Right atrium auricular region (tissue), 2 donors: Measurements from ENCODE around the gene ASB7. TPM values are rescaled to one million over a fixed set of nuclear protein-coding genes. Genes with fewer than 3 reads are reported as not detected.

Experiments used
- DNase-seq: peaks from one replicate; pipeline ENCODE4 v3.0.0-alpha.2; 2019; ENCODE audit warnings: low spot score
- H3K27ac ChIP-seq, 2 donors: fragments of 200-600 bp; sonication (generic); 1 replicate in 1 of 2; 2 replicates in 1 of 2; pipeline ENCODE4 v1.5.1; 2016 to 2019
- H3K27me3 ChIP-seq, 2 donors: fragments of 200-600 bp; sonication (generic); one replicate each; pipeline versions ENCODE4 v1.5.1 to v1.6.0; 2017 to 2019
- H3K36me3 ChIP-seq: fragments of 200-600 bp; sonication (generic); one replicate; pipeline ENCODE4 v1.5.1; 2016
- H3K4me1 ChIP-seq, 2 donors: fragments of 200-600 bp; sonication (generic); one replicate each; pipeline versions ENCODE4 v1.5.1 to v1.6.0; 2017 to 2019
- H3K4me3 ChIP-seq, 2 donors: fragments of 200-600 bp; sonication (generic); 1 replicate in 1 of 2; 2 replicates in 1 of 2; pipeline ENCODE4 v1.5.1; 2017 to 2019; ENCODE audit warnings: mild to moderate bottlenecking in 1 of 2, moderate library complexity in 1 of 2
- H3K9me3 ChIP-seq, 2 donors: fragments of 200-600 bp; sonication (generic); one replicate each; pipeline ENCODE4 v1.5.1; 2019
- total RNA-seq, 2 donors: library from RNA; depleted of rRNA; stranded (reverse); fragments of >200 nt; gene quantifications; one replicate each; pipeline ENCODE4 v1.1.0, GENCODE V29; 2016
- TF ChIP-seq, protein P1 (sequence below), 2 donors: fragments of 200-600 bp; sonication (generic); IDR thresholded peaks; one replicate each; pipeline ENCODE4 v1.5.1; 2019; ENCODE audit warnings: antibody characterized with exemption in 2 of 2

ASB7 gene
- total RNA-seq, 2 donors from 2014 or later: 5.5 to 6.2 TPM

DNA sequence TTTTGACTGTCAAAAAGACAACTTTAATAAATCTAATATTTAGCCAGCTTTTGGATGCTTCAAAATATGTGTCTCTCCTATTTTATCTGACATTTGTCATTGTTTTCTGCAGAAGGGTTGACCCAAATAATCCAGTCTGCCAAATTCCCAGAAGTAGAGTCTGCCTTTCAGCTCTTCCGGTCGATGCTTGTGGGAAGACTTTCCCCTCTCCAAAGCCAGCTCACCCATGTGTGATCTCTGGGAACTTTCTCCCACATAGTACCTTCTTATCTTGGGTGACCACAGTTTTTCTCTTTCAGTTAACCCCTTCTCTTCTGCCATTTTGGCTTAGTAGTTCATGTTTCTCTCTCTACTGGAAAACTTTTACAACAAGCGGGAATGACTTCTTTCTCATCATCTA, 94.1 kb downstream of the ASB7 start:
- Histone ChIP-seq H3K9me3 (peaks cover 0 to 5% of the 10 kb centered on the region in 2 donors), H3K27ac (no peak overlapping the region)

More for the DNA sequence above, 94.1 kb downstream of the ASB7 start:
- TF ChIP-seq, protein P1, sequence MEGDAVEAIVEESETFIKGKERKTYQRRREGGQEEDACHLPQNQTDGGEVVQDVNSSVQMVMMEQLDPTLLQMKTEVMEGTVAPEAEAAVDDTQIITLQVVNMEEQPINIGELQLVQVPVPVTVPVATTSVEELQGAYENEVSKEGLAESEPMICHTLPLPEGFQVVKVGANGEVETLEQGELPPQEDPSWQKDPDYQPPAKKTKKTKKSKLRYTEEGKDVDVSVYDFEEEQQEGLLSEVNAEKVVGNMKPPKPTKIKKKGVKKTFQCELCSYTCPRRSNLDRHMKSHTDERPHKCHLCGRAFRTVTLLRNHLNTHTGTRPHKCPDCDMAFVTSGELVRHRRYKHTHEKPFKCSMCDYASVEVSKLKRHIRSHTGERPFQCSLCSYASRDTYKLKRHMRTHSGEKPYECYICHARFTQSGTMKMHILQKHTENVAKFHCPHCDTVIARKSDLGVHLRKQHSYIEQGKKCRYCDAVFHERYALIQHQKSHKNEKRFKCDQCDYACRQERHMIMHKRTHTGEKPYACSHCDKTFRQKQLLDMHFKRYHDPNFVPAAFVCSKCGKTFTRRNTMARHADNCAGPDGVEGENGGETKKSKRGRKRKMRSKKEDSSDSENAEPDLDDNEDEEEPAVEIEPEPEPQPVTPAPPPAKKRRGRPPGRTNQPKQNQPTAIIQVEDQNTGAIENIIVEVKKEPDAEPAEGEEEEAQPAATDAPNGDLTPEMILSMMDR (IDR thresholded peaks at IDR 0.05): no peak
- H3K36me3 ChIP-seq: no peaks in the 10 kb centered on the region
- no peak overlapping the region for H3K4me3 ChIP-seq
- H3K4me1 ChIP-seq: peaks cover 0 to 6% of the 10 kb centered on the region in 2 donors
- DNase-seq: no peak
- no peaks in the 10 kb centered on the region for H3K27me3 ChIP-seq

Other genes with a start within 250 kb of the ASB7 start
- gene CERS3, start 73.6 kb upstream of the ASB7 start, total RNA-seq: not detected
- 1 to 10 TPM; 8.8 to 8.9 TPM for gene LINS1, start 405 bp upstream of the ASB7 start, total RNA-seq